ENCODE measurements around the gene KICS2. TPM values are rescaled to one million over a fixed set of nuclear protein-coding genes. Genes with fewer than 3 reads are reported as not detected.

The KICS2 gene
- total and polyA plus RNA-seq, 10 donors, result 6.6 to 26.2 (median 13.7) TPM

GRCh38 chr12:64180951-64181350 is 41.1 kb downstream of the KICS2 start:
- peaks cover 7 to 28% (median 15%) of the 10 kb centered on the region in 6 donors for H3K4me1 ChIP-seq
- DNase-seq, result no peak
- no peak overlapping the region for H3K4me3 ChIP-seq
- H3K27ac ChIP-seq, result peak overlapping the region; percentile 9 to 56 (median 38)
- intact Hi-C loops (cut with DNase I; ENCODE audit: low total_unique reads), result loop anchor here (5.0 kb wide), 1 partner anchor 339 kb away; the partner anchor contains the start of gene SRGAP1
- WGBS, 5 donors, result 53 to 79% (median 69%) methylated on average over 5 of the region's 5 CpGs
- TF ChIP-seq CTCF (IDR thresholded peaks at IDR 0.05 in 8 of 11, conservative IDR thresholded peaks at IDR 0.05 in 3 of 11), result no peak
- TF ChIP-seq POLR2A (IDR thresholded peaks at IDR 0.05), result no peak
- TF ChIP-seq POLR2AphosphoS5 (IDR thresholded peaks at IDR 0.05), result no peak
- no peaks in the 10 kb centered on the region for H3K27me3 ChIP-seq (replicated peaks in 1 of 7)
- H3K36me3 ChIP-seq, result no peaks in the 10 kb centered on the region
- H3K9me3 ChIP-seq, result no peaks in the 10 kb centered on the region

GRCh38 chr12:64178122-64178521 is 44.0 kb downstream of the KICS2 start:
- Histone ChIP-seq H3K4me3 (no peak overlapping the region), H3K36me3 (no peaks in the 10 kb centered on the region), H3K27me3 (replicated peaks in 1 of 7) (no peaks in the 10 kb centered on the region), H3K4me1 (peaks cover 7 to 28% (median 15%) of the 10 kb centered on the region in 6 donors), H3K27ac (peak overlapping the region in 1 of 8 donors; percentile 49), H3K9me3 (no peaks in the 10 kb centered on the region)
- WGBS, 5 donors, result 62 to 86% (median 75%) methylated on average over 1 of the region's 1 CpG
- intact Hi-C loops (cut with DNase I; ENCODE audit: low total_unique reads), result no loop called here
- DNase-seq, result no peak
- no peak for TF ChIP-seq POLR2AphosphoS5 (IDR thresholded peaks at IDR 0.05)
- no peak for TF ChIP-seq CTCF (IDR thresholded peaks at IDR 0.05 in 8 of 11, conservative IDR thresholded peaks at IDR 0.05 in 3 of 11)
- no peak for TF ChIP-seq POLR2A (IDR thresholded peaks at IDR 0.05)

- intact Hi-C loops (cut with DNase I; ENCODE audit: low total_unique reads), result no loop called here
- Histone ChIP-seq H3K4me3 (no peak overlapping the region), H3K27me3 (replicated peaks in 1 of 7) (no peaks in the 10 kb centered on the region), H3K4me1 (peaks cover 7 to 28% (median 14%) of the 10 kb centered on the region in 6 donors), H3K27ac (peak overlapping the region in 7 of 8 donors; percentile 18 to 49 (median 31)), H3K9me3 (no peaks in the 10 kb centered on the region), H3K36me3 (no peaks in the 10 kb centered on the region)
- TF ChIP-seq POLR2A (IDR thresholded peaks at IDR 0.05), result no peak
- peak in 2 of 3 donors; percentile 20 to 64 for TF ChIP-seq POLR2AphosphoS5 (IDR thresholded peaks at IDR 0.05)
- WGBS, 5 donors, result 56 to 70% (median 64%) methylated on average over 7 of the region's 7 CpGs
- no peak for DNase-seq
These were observed 45.1 kb downstream of the KICS2 start for GRCh38 chr12:64177001-64177400.

- no peak overlapping the region for H3K27ac ChIP-seq
- H3K4me3 ChIP-seq, result no peak overlapping the region
- intact Hi-C loops (cut with DNase I; ENCODE audit: low total_unique reads), result no loop called here
- WGBS, 5 donors, result 52 to 68% (median 63%) methylated on average over 2 of the region's 2 CpGs
- H3K36me3 ChIP-seq, result no peaks in the 10 kb centered on the region
- peaks cover 0 to 19% (median 5%) of the 10 kb centered on the region in 6 donors for H3K4me1 ChIP-seq
- no peak for DNase-seq
- H3K9me3 ChIP-seq, result no peaks in the 10 kb centered on the region
- TF ChIP-seq CTCF (IDR thresholded peaks at IDR 0.05 in 8 of 11, conservative IDR thresholded peaks at IDR 0.05 in 3 of 11) (no peak), POLR2AphosphoS5 (IDR thresholded peaks at IDR 0.05) (no peak), POLR2A (IDR thresholded peaks at IDR 0.05) (no peak)
- no peaks in the 10 kb centered on the region for H3K27me3 ChIP-seq (replicated peaks in 1 of 7)
These were observed 46.7 kb downstream of the KICS2 start for GRCh38 chr12:64175254-64175945.

Measured in spleen (tissue), 11 donors.